ENCODE measurements around the gene LZTR1. TPM values are rescaled to one million over a fixed set of nuclear protein-coding genes. Genes with fewer than 3 reads are reported as not detected.
"Not testable (repeated sequence)": the region's sequence is repeated elsewhere in the genome, so short reads cannot be mapped to it uniquely, and the experiment has no call there.

LZTR1 gene
- total and polyA plus RNA-seq, 4 donors = 7.9 to 32.5 (median 13.2) TPM

DNA sequence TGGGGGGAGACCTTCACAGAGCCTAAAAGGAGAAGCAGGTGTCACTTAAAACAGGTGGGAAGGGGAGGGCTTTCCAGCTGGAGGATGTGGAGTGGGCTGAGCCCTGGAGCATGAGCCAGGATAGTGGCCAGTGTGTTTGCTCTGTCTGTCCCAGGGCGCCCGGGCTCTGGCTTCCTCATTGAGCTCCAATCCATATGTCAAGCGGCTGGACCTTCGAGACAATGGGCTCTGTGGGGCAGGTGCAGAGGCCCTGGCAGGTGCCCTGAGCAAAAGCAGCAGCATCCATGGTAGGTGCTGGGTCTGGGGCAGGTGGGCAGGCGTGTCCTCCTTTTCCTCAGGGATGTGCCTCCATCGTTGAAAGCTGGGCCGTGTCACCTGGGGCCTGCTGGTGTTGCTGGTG lies 65.6 kb downstream of the LZTR1 start:
- Histone ChIP-seq H3K9ac (ENCODE audit: low read depth in 1 of 2, low read length in 2 of 2) (no peak overlapping the region), H3K9me3 (ENCODE audit: control insufficient read depth in 4 of 4, low read length in 3 of 4) (no peaks in the 10 kb centered on the region), H3K4me3 (ENCODE audit: low read depth in 1 of 3, low read length in 3 of 3) (no peak overlapping the region), H3K27me3 (ENCODE audit: control insufficient read depth in 4 of 4, insufficient read depth in 4 of 4, low read length in 3 of 4) (no peaks in the 10 kb centered on the region), H3K36me3 (ENCODE audit: control insufficient read depth in 4 of 4, insufficient read depth in 3 of 4, low read depth in 1 of 4, low read length in 3 of 4) (no peaks in the 10 kb centered on the region), H3K27ac (ENCODE audit: low read depth in 1 of 2, low read length in 2 of 2) (no peak overlapping the region), H3K4me1 (ENCODE audit: control insufficient read depth in 4 of 4, insufficient read depth in 4 of 4, low read length in 3 of 4) (peaks cover 3 to 12% (median 5%) of the 10 kb centered on the region in 4 donors)
- TF ChIP-seq GABPA (IDR thresholded peaks at IDR 0.05 in 1 of 2, conservative IDR thresholded peaks at IDR 0.05 in 1 of 2) (no peak), JUND (IDR thresholded peaks at IDR 0.05) (no peak), YY1 (IDR thresholded peaks at IDR 0.05) (no peak), HNF4G (IDR thresholded peaks at IDR 0.05) (no peak), FOXA2 (IDR thresholded peaks at IDR 0.05) (no peak), NR2F2 (IDR thresholded peaks at IDR 0.05) (no peak), EGR1 (IDR thresholded peaks at IDR 0.05; ENCODE audit: low read depth in 2 of 2) (no peak), RXRA (IDR thresholded peaks at IDR 0.05) (no peak), RAD21 (IDR thresholded peaks at IDR 0.05) (no peak), TAF1 (conservative IDR thresholded peaks at IDR 0.05) (no peak), HNF4A (conservative IDR thresholded peaks at IDR 0.05) (no peak), FOXA1 (IDR thresholded peaks at IDR 0.05) (no peak), SP1 (IDR thresholded peaks at IDR 0.05) (no peak)
- TF ChIP-seq, protein P1, sequence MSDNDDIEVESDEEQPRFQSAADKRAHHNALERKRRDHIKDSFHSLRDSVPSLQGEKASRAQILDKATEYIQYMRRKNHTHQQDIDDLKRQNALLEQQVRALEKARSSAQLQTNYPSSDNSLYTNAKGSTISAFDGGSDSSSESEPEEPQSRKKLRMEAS (IDR thresholded peaks at IDR 0.05) = no peak
- TF ChIP-seq, protein P2, sequence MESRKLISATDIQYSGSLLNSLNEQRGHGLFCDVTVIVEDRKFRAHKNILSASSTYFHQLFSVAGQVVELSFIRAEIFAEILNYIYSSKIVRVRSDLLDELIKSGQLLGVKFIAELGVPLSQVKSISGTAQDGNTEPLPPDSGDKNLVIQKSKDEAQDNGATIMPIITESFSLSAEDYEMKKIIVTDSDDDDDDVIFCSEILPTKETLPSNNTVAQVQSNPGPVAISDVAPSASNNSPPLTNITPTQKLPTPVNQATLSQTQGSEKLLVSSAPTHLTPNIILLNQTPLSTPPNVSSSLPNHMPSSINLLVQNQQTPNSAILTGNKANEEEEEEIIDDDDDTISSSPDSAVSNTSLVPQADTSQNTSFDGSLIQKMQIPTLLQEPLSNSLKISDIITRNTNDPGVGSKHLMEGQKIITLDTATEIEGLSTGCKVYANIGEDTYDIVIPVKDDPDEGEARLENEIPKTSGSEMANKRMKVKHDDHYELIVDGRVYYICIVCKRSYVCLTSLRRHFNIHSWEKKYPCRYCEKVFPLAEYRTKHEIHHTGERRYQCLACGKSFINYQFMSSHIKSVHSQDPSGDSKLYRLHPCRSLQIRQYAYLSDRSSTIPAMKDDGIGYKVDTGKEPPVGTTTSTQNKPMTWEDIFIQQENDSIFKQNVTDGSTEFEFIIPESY (IDR thresholded peaks at IDR 0.05) = no peak
- TF ChIP-seq, protein P3, sequence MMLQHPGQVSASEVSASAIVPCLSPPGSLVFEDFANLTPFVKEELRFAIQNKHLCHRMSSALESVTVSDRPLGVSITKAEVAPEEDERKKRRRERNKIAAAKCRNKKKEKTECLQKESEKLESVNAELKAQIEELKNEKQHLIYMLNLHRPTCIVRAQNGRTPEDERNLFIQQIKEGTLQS (IDR thresholded peaks at IDR 0.05) = no peak
- TF ChIP-seq, protein P4, sequence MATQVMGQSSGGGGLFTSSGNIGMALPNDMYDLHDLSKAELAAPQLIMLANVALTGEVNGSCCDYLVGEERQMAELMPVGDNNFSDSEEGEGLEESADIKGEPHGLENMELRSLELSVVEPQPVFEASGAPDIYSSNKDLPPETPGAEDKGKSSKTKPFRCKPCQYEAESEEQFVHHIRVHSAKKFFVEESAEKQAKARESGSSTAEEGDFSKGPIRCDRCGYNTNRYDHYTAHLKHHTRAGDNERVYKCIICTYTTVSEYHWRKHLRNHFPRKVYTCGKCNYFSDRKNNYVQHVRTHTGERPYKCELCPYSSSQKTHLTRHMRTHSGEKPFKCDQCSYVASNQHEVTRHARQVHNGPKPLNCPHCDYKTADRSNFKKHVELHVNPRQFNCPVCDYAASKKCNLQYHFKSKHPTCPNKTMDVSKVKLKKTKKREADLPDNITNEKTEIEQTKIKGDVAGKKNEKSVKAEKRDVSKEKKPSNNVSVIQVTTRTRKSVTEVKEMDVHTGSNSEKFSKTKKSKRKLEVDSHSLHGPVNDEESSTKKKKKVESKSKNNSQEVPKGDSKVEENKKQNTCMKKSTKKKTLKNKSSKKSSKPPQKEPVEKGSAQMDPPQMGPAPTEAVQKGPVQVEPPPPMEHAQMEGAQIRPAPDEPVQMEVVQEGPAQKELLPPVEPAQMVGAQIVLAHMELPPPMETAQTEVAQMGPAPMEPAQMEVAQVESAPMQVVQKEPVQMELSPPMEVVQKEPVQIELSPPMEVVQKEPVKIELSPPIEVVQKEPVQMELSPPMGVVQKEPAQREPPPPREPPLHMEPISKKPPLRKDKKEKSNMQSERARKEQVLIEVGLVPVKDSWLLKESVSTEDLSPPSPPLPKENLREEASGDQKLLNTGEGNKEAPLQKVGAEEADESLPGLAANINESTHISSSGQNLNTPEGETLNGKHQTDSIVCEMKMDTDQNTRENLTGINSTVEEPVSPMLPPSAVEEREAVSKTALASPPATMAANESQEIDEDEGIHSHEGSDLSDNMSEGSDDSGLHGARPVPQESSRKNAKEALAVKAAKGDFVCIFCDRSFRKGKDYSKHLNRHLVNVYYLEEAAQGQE (IDR thresholded peaks at IDR 0.05) = no peak
- TF ChIP-seq, protein P5, sequence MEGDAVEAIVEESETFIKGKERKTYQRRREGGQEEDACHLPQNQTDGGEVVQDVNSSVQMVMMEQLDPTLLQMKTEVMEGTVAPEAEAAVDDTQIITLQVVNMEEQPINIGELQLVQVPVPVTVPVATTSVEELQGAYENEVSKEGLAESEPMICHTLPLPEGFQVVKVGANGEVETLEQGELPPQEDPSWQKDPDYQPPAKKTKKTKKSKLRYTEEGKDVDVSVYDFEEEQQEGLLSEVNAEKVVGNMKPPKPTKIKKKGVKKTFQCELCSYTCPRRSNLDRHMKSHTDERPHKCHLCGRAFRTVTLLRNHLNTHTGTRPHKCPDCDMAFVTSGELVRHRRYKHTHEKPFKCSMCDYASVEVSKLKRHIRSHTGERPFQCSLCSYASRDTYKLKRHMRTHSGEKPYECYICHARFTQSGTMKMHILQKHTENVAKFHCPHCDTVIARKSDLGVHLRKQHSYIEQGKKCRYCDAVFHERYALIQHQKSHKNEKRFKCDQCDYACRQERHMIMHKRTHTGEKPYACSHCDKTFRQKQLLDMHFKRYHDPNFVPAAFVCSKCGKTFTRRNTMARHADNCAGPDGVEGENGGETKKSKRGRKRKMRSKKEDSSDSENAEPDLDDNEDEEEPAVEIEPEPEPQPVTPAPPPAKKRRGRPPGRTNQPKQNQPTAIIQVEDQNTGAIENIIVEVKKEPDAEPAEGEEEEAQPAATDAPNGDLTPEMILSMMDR (IDR thresholded peaks at IDR 0.05; ENCODE audit: low read depth, low read length, missing input control) = no peak
- 83% methylated on average over 7 of the region's 7 CpGs for WGBS
- DNase-seq (ENCODE audit: low spot score) = no peak

DNA sequence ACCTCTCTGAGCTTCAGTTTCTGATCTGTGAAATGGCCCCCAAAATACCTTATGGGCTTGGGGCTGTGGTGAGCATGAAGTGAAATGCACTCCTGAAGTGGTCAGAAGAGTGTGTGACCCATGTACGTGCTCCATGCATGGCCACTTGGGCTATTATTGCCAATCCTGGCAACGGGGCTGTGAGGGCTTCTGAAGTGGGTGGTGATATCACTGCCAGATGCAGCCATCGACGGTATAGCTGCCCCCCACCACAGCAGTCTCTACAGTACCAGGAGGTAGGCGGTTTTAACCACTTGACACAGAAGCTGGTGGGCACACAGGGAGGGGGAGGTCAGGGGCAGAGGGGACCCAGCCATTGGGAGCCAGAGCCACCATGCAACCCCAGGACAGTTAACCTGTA lies 66.4 kb downstream of the LZTR1 start:
- 86% methylated on average over 5 of the region's 5 CpGs for WGBS
- DNase-seq (ENCODE audit: low spot score); H3K36me3 ChIP-seq (ENCODE audit: control insufficient read depth in 4 of 4, insufficient read depth in 3 of 4, low read depth in 1 of 4, low read length in 3 of 4); H3K27me3 ChIP-seq (ENCODE audit: control insufficient read depth in 4 of 4, insufficient read depth in 4 of 4, low read length in 3 of 4); H3K27ac ChIP-seq (ENCODE audit: low read depth in 1 of 2, low read length in 2 of 2); H3K4me3 ChIP-seq (ENCODE audit: low read depth in 1 of 3, low read length in 3 of 3); H3K9me3 ChIP-seq (ENCODE audit: control insufficient read depth in 4 of 4, low read length in 3 of 4); H3K9ac ChIP-seq (ENCODE audit: low read depth in 1 of 2, low read length in 2 of 2): not testable (repeated sequence)
- H3K4me1 ChIP-seq (ENCODE audit: control insufficient read depth in 4 of 4, insufficient read depth in 4 of 4, low read length in 3 of 4) = peaks cover 3 to 12% (median 5%) of the 10 kb centered on the region in 4 donors

Small RNA genes within 50 kb of the gene (small RNA-seq; reads per million reads assigned to genes)
- not detected for gene MIR649

Other genes with a start within 250 kb of the LZTR1 start
- 100 to 1,000 TPM; 117 to 176 TPM for gene SERPIND1, start 208.2 kb upstream of the LZTR1 start, total RNA-seq
- gene SERPIND1, start 208.2 kb upstream of the LZTR1 start, polyA plus RNA-seq = 100 to 1,000 TPM; 166 to 173 TPM
- gene PI4KA, start 123.5 kb upstream of the LZTR1 start, total RNA-seq = 10 to 100 TPM; 38.0 to 47.5 TPM
- gene PI4KA, start 123.5 kb upstream of the LZTR1 start, polyA plus RNA-seq = 10 to 100 TPM; 19.4 to 34.5 TPM
- gene SNAP29, start 123.3 kb upstream of the LZTR1 start, total RNA-seq = 10 to 100 TPM; 10.5 to 13.2 TPM
- 10 to 100 TPM; 19.3 to 26.2 TPM for gene SNAP29, start 123.3 kb upstream of the LZTR1 start, polyA plus RNA-seq
- 10 to 100 TPM; 30.0 to 45.5 TPM for gene CRKL, start 64.9 kb upstream of the LZTR1 start, total RNA-seq
- gene CRKL, start 64.9 kb upstream of the LZTR1 start, polyA plus RNA-seq = 10 to 100 TPM; 12.0 to 15.2 TPM
- gene AIFM3, start 15.0 kb upstream of the LZTR1 start, total RNA-seq = under 1 TPM; 0.51 to 0.75 TPM
- gene AIFM3, start 15.0 kb upstream of the LZTR1 start, polyA plus RNA-seq = 1 to 10 TPM in 1 of 2 donors, under 1 TPM in 1; 0.38 to 1.1 TPM
- gene THAP7, start 19.8 kb downstream of the LZTR1 start, total RNA-seq = 10 to 100 TPM; 10.4 to 18.3 TPM
- 10 to 100 TPM; 20.6 to 21.9 TPM for gene THAP7, start 19.8 kb downstream of the LZTR1 start, polyA plus RNA-seq
- gene P2RX6, start 32.9 kb downstream of the LZTR1 start, total RNA-seq = under 1 TPM; 0.05 to 0.59 TPM
- under 1 TPM; 0.18 to 0.48 TPM for gene P2RX6, start 32.9 kb downstream of the LZTR1 start, polyA plus RNA-seq
- gene SLC7A4, start 50.3 kb downstream of the LZTR1 start, total RNA-seq = under 1 TPM; 0.23 to 0.42 TPM
- under 1 TPM; 0.11 to 0.67 TPM for gene SLC7A4, start 50.3 kb downstream of the LZTR1 start, polyA plus RNA-seq
- gene LRRC74B, start 63.6 kb downstream of the LZTR1 start, total RNA-seq = not detected
- not detected for gene LRRC74B, start 63.6 kb downstream of the LZTR1 start, polyA plus RNA-seq

Data from liver (tissue), 10 donors.